OCI-LY7 (cell line): ENCODE results near the gene TFAP2B.

ENCODE experiments used
- EZH2phosphoT487 ChIP-seq: fragments of 200-600 bp; sonication (generic); IDR thresholded peaks from 2 replicates; pipeline ENCODE4 v1.6.1; 2018; ENCODE audit warnings: low read depth, borderline replicate concordance, mild to moderate bottlenecking, mixed run types, antibody characterized with exemption, low read length, moderate library complexity, mixed read lengths
- TF ChIP-seq, protein P1 (sequence below): fragments of 200-600 bp; sonication (generic); conservative IDR thresholded peaks from 2 replicates; pipeline ENCODE4 v1.5.1; 2014; ENCODE audit warnings: mild to moderate bottlenecking, antibody characterized with exemption, low read length, moderate library complexity, mixed read lengths

DNA sequence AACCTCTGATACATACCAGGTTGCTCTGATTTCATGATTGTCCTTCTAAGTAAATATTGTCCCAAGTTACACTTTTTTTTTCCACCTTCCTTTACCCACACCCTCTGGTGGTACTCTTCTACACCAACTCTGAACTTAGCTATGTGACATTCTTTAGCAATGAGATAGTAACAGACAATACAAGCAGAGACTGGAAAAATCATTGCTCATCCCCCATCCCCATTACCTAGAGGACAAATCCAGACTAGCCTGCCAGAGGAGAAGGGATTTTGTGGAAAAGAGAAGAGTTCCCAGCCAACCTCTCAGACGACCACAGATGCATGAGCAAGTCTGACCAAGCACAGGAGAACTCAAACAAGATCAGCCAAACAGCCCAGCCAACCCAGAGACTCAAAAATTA is 32.8 kb upstream of the TFAP2B start:
- TF ChIP-seq, protein P1, sequence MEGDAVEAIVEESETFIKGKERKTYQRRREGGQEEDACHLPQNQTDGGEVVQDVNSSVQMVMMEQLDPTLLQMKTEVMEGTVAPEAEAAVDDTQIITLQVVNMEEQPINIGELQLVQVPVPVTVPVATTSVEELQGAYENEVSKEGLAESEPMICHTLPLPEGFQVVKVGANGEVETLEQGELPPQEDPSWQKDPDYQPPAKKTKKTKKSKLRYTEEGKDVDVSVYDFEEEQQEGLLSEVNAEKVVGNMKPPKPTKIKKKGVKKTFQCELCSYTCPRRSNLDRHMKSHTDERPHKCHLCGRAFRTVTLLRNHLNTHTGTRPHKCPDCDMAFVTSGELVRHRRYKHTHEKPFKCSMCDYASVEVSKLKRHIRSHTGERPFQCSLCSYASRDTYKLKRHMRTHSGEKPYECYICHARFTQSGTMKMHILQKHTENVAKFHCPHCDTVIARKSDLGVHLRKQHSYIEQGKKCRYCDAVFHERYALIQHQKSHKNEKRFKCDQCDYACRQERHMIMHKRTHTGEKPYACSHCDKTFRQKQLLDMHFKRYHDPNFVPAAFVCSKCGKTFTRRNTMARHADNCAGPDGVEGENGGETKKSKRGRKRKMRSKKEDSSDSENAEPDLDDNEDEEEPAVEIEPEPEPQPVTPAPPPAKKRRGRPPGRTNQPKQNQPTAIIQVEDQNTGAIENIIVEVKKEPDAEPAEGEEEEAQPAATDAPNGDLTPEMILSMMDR = no peak
- TF ChIP-seq EZH2phosphoT487 = no peak
